B cell (primary cell): ENCODE data around the gene VWA8. TPM values are rescaled to one million over a fixed set of nuclear protein-coding genes. Genes with fewer than 3 reads are reported as not detected.

Source experiments
- ATAC-seq: fragments of 200-7000 bp; cut with Tn5 transposase; one replicate; pipeline ENCODE4 v1.10.0; 2021; ENCODE audit warnings: low read depth, mild to moderate bottlenecking, moderate number of reproducible peaks, moderate library complexity
- CTCF ChIA-PET: fragments of 350-600 bp; sonication (Branson Sonifier 250); formaldehyde crosslinking; loops from one replicate; lab custom pipeline; 2021; ENCODE audit warnings: antibody characterized with exemption, inconsistent platforms; lab: Charles Lee
- POLR2A ChIA-PET: fragments of 350-600 bp; sonication (Branson Sonifier 250); formaldehyde crosslinking; loops from one replicate; lab custom pipeline; 2021; ENCODE audit warnings: antibody characterized with exemption; lab: Charles Lee
- DNase-seq: peaks from one replicate; pipeline ENCODE4 v3.0.0; 2013
- H2AFZ ChIP-seq: 2 replicates; pipeline ENCODE4 v1.6.1; 2012; ENCODE audit warnings: mild to moderate bottlenecking, low read depth, low read length; ENCODE audit not compliant: insufficient read depth, poor library complexity, severe bottlenecking
- H3K27ac ChIP-seq, 2 donors: 1 replicate in 1 of 2; 2 replicates in 1 of 2; pipeline ENCODE4 v1.5.1; 2012 to 2013; ENCODE audit warnings: low read length in 2 of 2, mild to moderate bottlenecking in 2 of 2, moderate library complexity in 1 of 2
- H3K27me3 ChIP-seq, 4 experiments: fragments of 200-600 bp in 1 of 4; sonication (generic) in 1 of 4; replicated peaks in 1 of 4; 1 replicate in 2 of 4; 2 replicates in 2 of 4; pipeline versions ENCODE4 v1.6.1 to v1.7.0; 2013 to 2016; ENCODE audit warnings: low read length in 3 of 4, mild to moderate bottlenecking in 2 of 4, mixed read lengths in 1 of 4, moderate library complexity in 1 of 4; ENCODE audit not compliant: insufficient read depth in 4 of 4, control insufficient read depth in 3 of 4; ENCODE audit errors: control extremely low read depth in 1 of 4
- H3K36me3 ChIP-seq, 2 experiments: replicated peaks in 1 of 2; 1 replicate in 1 of 2; 2 replicates in 1 of 2; pipeline versions ENCODE4 v1.6.1 to v1.7.1; 2013; ENCODE audit warnings: low read length in 1 of 2; ENCODE audit not compliant: insufficient read depth in 2 of 2, control insufficient read depth in 1 of 2; ENCODE audit errors: control extremely low read depth in 1 of 2, extremely low read depth in 1 of 2
- H3K4me1 ChIP-seq, 2 donors: fragments of 200-600 bp in 1 of 2; sonication (generic) in 1 of 2; 1 replicate in 1 of 2; 2 replicates in 1 of 2; pipeline versions ENCODE4 v1.5.1 to v1.6.1; 2013 to 2017; ENCODE audit warnings: low read length in 2 of 2; ENCODE audit not compliant: control insufficient read depth in 2 of 2, insufficient read depth in 2 of 2
- H3K4me2 ChIP-seq: replicated peaks from 2 replicates; pipeline ENCODE3; 2012; ENCODE audit warnings: mild to moderate bottlenecking, low read depth, low read length; ENCODE audit not compliant: poor library complexity, severe bottlenecking
- H3K4me3 ChIP-seq, 5 experiments: fragments of 200-600 bp in 1 of 5; sonication (generic) in 1 of 5; 1 replicate in 3 of 5; 2 replicates in 2 of 5; pipeline versions ENCODE4 v1.5.1 to v1.7.0; 2011 to 2016; ENCODE audit warnings: low read length in 4 of 5, mild to moderate bottlenecking in 4 of 5, low read depth in 2 of 5, control low read depth in 1 of 5, moderate library complexity in 1 of 5; ENCODE audit not compliant: insufficient read depth in 1 of 5; ENCODE audit errors: control extremely low read depth in 1 of 5, extremely low read depth in 1 of 5
- H3K79me2 ChIP-seq: fragments of 200-600 bp; sonication (generic); one replicate; pipeline ENCODE4 v1.6.0; 2016; ENCODE audit warnings: low read length; ENCODE audit not compliant: control insufficient read depth, insufficient read depth
- H3K9ac ChIP-seq: fragments of 200-600 bp; sonication (generic); 2 replicates; pipeline ENCODE4 v1.6.1; 2017; ENCODE audit warnings: mild to moderate bottlenecking, low read length, moderate library complexity
- H3K9me3 ChIP-seq, 3 donors: one replicate each; pipeline versions ENCODE4 v1.6.1 to v1.7.1; 2013; ENCODE audit warnings: low read length in 2 of 3; ENCODE audit not compliant: control insufficient read depth in 2 of 3, insufficient read depth in 1 of 3; ENCODE audit errors: control extremely low read depth in 1 of 3
- H4K20me1 ChIP-seq: 2 replicates; pipeline ENCODE4 v1.6.0; 2012; ENCODE audit warnings: mild to moderate bottlenecking, low read length; ENCODE audit not compliant: insufficient read depth, control insufficient read depth, poor library complexity, severe bottlenecking
- H3K27ac Mint-ChIP-seq: one replicate; pipeline ENCODE4 v1.8.0; 2021; ENCODE audit warnings: mixed read lengths
- H3K27me3 Mint-ChIP-seq: one replicate; pipeline ENCODE4 v1.8.0; 2021; ENCODE audit warnings: mixed read lengths
- H3K4me1 Mint-ChIP-seq: one replicate; pipeline ENCODE4 v1.8.0; 2021; ENCODE audit warnings: mixed read lengths
- H3K4me3 Mint-ChIP-seq: one replicate; pipeline ENCODE4 v1.8.0; 2021; ENCODE audit warnings: mixed read lengths
- H3K9me3 Mint-ChIP-seq: one replicate; pipeline ENCODE4 v1.8.0; 2022; ENCODE audit warnings: mixed read lengths; ENCODE audit not compliant: insufficient read depth
- CTCF ChIP-seq: fragments of 200-600 bp; IDR thresholded peaks from one replicate; pipeline ENCODE4 v1.8.0; 2022; ENCODE audit warnings: antibody characterized with exemption, mild to moderate bottlenecking
- EZH2 ChIP-seq: IDR thresholded peaks from 2 replicates; pipeline ENCODE4 v1.6.1; 2012; ENCODE audit warnings: borderline replicate concordance, low read depth, mild to moderate bottlenecking, moderate library complexity, low read length; ENCODE audit not compliant: insufficient read depth, poor library complexity, severe bottlenecking
- WGBS: methylation state at CpG from one replicate; pipeline ENCODE4 v1.1.5; 2013; ENCODE audit warnings: missing lambda C conversion rate; ENCODE audit not compliant: insufficient coverage; 5-methylcytosine and 5-hydroxymethylcytosine counted together
- intact Hi-C: fragments of 100-400 bp; cut with micrococcal nuclease; formaldehyde crosslinking; loops from one replicate; pipeline ENCODE4 v1.10.0; 2022
- polyA plus RNA-seq: library from polyadenylated mRNA; depleted of rRNA; stranded (reverse); fragments of >200 nt; gene quantifications from 2 replicates; pipeline ENCODE4 v1.2.3, GENCODE V29; 2012
- total RNA-seq, 2 donors: library from RNA; stranded (reverse); fragments of 120-200 nt in 1 of 2; gene quantifications; 1 replicate in 1 of 2; 2 replicates in 1 of 2; pipeline versions ENCODE4 v1.2.3 to v1.2.4, GENCODE V29; 2013 to 2022

Gene VWA8
- total and polyA plus RNA-seq, 2 donors (not counting 1 experiment from before 2014, with no cell fraction given) = 6.0 to 19.7 TPM

GRCh38 chr13:41588448-41588847 lies 372.5 kb downstream of the VWA8 start:
- Histone ChIP-seq H3K27me3 (no peaks in the 10 kb centered on the region), H4K20me1 (no peaks in the 10 kb centered on the region), H3K27ac (no peak overlapping the region), H3K36me3 (peaks cover 1 to 5% of the 10 kb centered on the region in 2 experiments), H3K4me2 (no peak overlapping the region), H2AFZ (no peak overlapping the region), H3K4me3 (no peak overlapping the region), H3K9me3 (no peaks in the 10 kb centered on the region), H3K9ac (no peak overlapping the region), H3K79me2 (no peaks in the 10 kb centered on the region), H3K4me1 (peaks cover 0 to 6% of the 10 kb centered on the region in 2 donors)
- intact Hi-C loops = no loop called here
- DNase-seq (no peak), ATAC-seq (no peak)
- ChIA-PET CTCF (no interaction called here), POLR2A (no interaction called here)
- Mint-ChIP-seq H3K4me3 (no peak overlapping the region), H3K27ac (no peak overlapping the region), H3K27me3 (no peaks in the 10 kb centered on the region), H3K4me1 (peaks cover 8% of the 10 kb centered on the region), H3K9me3 (no peaks in the 10 kb centered on the region)
- WGBS = no CpG with 5 or more reads among the region's 1 CpG
- no peak for TF ChIP-seq EZH2

- H3K79me2 ChIP-seq = no peaks in the 10 kb centered on the region
- Mint-ChIP-seq H3K9me3 (no peaks in the 10 kb centered on the region), H3K4me1 (peaks cover 8% of the 10 kb centered on the region), H3K4me3 (no peak overlapping the region), H3K27me3 (no peaks in the 10 kb centered on the region), H3K27ac (no peak overlapping the region)
- ChIA-PET CTCF (no interaction called here), POLR2A (no interaction called here)
- H3K9ac ChIP-seq = no peak overlapping the region
- no peak overlapping the region for H3K4me2 ChIP-seq
- no peaks in the 10 kb centered on the region for H3K9me3 ChIP-seq
- ATAC-seq (no peak), DNase-seq (no peak)
- intact Hi-C loops = no loop called here
- TF ChIP-seq CTCF = no peak
- no peak for TF ChIP-seq EZH2
- H3K36me3 ChIP-seq = peaks cover 1 to 5% of the 10 kb centered on the region in 2 experiments
- H3K27me3 ChIP-seq = no peaks in the 10 kb centered on the region
- H3K4me3 ChIP-seq = no peak overlapping the region
- H3K27ac ChIP-seq = no peak overlapping the region
- 99% methylated on average over 7 of the region's 9 CpGs for WGBS
- no peak overlapping the region for H2AFZ ChIP-seq
- no peaks in the 10 kb centered on the region for H4K20me1 ChIP-seq
- H3K4me1 ChIP-seq = peaks cover 0 to 6% of the 10 kb centered on the region in 2 donors
These were observed 373.4 kb downstream of the VWA8 start for GRCh38 chr13:41587490-41587889.
